NCI-H524 treated with DMSO at 0.1 percent for 48 hours (cell line): Measurements from ENCODE around the gene NLRP1.

Source experiments
- DNase-seq: peaks from one replicate; lab custom pipeline; 2025; lab: John Stamatoyannopoulos, UW

Gene NLRP1

DNA sequence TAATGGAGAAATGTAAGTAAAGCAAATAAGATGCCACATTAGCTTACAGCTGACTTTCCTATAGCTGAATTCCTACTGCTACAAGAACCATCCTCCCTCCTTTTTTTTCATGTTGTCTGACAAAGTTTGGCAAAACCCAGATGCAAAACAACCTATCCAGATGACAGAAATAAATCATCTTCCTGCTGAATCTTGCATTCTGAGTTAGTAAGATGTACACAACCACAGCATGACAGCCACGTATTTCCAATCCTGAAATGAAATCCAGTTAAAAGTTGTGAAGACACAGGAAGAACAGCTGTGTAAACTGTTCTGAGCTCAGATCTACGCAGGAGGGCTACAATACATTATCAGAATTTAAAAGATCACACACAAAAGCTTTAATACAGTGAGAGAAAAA is 110.4 kb downstream of the NLRP1 start:
- DNase-seq, result no peak

DNA sequence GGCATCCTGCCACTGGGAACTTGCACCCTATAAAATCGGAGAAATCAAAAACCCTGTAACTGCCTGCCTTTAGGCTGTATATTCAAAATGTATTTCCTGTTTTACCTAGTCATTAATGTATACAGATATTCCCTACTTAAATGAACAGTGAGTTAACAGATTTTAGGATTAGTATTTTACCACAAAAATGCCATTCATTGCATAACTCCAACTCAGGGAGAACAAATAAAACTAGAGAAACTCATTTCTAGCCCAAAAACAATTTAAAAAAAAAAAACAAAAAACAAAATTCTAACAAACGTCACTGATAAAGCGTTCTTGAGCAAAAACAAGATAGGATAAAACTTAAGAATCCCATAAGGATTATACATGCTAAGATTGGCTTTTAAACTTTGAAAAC is 111.8 kb downstream of the NLRP1 start:
- DNase-seq, result no peak

DNA sequence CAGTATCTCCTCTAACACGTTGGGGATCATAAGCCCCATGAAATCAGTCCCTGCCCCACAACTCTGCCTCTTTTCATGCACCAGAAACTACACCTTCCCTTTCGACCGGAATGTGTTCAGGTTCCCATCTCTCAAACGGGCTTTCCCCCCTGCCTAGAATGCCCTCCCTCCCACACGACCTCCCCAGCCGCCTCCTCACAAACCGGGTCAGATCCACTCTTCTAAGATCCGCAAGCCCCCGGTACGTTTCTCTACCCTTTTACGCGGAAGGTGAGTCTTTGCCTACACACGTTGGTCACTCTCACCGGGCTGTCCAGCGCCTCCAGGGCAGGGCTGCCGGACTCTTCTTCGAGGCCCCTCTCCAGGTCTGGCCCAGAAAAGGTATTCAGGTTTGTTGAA is 116.2 kb downstream of the NLRP1 start:
- DNase-seq, result no peak

DNA sequence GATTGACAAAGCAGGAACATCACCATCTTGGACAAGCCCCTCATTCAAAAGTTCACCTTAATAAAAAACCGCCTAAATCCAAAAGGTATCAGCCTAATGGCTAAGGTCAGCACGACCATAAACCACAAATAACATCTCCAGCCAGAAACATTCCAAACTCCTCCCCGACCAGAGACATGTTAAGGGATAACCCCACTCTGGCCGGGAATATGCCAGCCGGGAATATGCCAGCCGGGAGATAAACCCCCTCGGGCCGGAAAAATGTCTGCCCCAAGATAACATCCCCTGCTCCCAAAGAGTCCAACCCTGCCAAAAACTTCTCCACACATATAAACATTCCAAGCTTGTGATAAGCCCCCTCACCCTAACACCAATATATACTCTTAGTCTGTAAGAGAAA is 116.9 kb downstream of the NLRP1 start:
- no peak for DNase-seq

DNA sequence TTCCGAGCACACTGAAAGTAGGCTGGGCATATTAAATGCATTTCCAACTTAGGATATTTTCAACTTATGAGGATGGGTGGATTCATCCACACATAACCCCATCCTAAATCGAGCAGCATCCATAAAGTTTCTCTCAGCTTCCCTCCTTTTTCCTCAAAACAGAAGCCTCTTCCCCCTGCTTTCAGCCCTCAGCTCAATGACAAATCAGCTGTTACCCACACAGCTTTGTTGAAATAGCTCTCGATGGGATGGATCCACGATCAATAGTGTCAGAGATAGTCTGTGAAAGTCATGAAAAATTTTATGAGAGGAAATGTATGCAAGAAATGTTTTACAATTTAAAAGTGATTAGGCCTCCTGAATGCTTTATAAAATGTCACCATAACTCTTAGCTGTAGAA is 118.0 kb downstream of the NLRP1 start:
- DNase-seq, result no peak

DNA sequence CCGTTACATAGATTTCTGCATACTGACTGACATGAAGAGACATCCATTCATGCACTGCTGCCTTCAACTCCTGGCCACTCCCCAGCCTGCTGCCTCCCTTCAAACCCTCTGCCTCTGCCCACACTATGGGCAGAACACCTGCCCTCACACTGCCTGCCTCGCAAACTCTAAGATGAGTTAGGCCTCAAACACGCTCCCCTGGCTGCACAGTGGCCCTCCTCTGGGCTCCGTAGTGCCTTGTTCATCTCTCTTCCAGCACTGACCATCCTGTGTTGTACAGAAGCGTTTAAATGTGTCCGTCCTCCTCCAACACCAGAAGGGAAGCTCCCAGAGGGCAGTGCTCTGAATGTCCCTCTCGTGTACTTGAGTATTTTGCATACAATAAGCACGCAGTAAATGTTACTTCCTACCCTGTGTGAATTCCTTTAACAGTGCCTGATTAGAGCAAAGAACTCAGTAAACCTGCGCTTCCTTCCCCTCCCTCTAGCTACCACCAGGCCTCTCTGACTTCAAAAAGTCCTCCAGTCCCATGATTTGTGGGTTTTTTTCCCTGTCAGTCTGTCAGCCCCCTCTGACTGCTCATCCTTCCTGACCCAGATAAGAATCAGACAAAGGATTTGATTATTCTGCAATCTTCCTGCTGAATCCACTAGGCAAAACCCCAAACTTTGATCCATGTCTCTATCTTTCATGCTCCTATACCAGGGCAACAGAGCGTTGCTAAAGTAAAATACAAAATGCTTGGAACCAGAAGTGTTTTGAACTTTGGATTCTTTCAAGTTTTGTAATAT is 119.4 kb downstream of the NLRP1 start:
- no peak for DNase-seq
